Dermis blood vessel endothelial cell (primary cell): Measurements from ENCODE around the gene BTBD16. TPM values are rescaled to one million over a fixed set of nuclear protein-coding genes. Genes with fewer than 3 reads are reported as not detected.

Experiments used
- DNase-seq: peaks from one replicate; pipeline ENCODE4 v3.0.0; 2010
- total RNA-seq: library from RNA; depleted of rRNA; stranded (reverse); fragments of >200 nt; gene quantifications from 2 replicates; pipeline ENCODE4 v1.2.3, GENCODE V29; 2014

BTBD16 gene
- total RNA-seq, 1 donor from 2014 or later = not detected

- DNase-seq = peak; percentile 39
Measured at GRCh38 chr10:122276611-122277208, 5.6 kb downstream of the BTBD16 start.

GRCh38 chr10:122277526-122278136 is 6.5 kb downstream of the BTBD16 start:
- DNase-seq = no peak

DNA sequence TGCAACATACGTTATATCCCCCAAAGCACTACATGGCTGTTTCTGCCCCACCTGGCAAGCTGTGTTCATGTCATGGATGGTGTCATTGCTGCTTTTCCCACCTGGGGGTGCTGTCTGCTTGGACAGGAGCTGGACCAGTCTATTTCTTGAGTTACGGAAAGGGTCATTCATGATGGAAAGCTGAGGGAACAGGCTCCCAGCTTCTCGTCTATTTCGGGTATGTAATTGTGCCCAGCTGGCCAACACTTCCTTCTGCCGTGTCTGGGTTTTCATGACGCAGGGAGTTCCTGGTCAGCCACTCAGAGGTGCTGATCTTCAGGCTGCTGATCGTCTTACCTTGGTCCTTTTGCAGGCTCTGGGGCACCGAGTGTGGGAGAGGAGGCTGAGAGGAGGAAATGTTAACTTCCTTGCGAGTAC is 8.6 kb downstream of the BTBD16 start:
- peak; percentile 85 for DNase-seq

- DNase-seq = no peak
Measured at GRCh38 chr10:122280156-122280555, 9.1 kb downstream of the BTBD16 start.

DNA sequence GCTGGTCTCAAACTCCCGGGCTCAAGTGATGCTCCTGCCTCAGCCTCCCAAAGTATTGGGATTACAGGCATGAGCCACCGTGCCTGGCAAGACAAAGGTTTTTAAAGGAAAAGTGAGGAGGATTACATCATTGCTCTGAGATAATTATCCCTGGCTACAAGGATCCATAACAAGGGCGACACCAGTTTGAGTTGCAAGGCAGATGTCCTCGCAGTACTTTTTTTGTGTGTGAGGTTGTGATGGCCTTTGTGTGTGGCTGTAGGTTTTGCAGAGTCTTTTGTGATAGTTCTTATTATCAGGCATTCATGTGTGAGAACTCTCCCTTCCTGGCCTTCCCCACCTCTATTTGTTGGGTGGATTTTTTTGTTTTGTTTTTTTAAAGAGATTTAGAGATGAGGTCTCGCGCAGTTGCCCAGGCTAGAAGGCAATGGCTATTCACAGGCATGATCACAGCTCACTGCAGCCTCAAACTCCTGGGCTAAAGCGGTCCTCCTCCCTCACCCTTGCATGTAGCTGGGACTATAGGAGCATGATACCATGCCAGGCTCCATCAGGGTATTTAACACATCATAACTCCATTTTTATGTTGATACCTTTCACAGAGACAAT is 10.0 kb downstream of the BTBD16 start:
- DNase-seq = no peak

DNA sequence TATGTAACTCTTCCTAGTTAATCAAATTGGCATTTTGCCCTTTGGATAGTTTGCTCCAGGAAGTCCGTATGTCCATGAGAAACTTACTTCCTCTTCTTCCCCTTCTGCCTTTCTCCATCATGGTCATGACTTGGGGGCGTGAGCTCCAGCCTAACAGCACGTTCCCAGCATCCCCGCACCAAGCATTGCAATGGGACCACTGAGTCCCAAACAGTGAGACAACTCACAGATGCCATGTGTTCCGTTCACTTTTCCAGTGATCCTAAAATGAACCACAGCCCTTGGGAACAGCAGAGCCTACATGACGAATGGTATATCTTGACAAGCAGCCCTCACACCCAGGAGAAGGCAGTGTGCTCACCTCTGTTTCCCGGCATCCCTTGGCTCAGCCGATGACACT is 10.7 kb downstream of the BTBD16 start:
- DNase-seq = no peak

GRCh38 chr10:122282253-122282671 is 11.2 kb downstream of the BTBD16 start:
- DNase-seq = no peak

DNA sequence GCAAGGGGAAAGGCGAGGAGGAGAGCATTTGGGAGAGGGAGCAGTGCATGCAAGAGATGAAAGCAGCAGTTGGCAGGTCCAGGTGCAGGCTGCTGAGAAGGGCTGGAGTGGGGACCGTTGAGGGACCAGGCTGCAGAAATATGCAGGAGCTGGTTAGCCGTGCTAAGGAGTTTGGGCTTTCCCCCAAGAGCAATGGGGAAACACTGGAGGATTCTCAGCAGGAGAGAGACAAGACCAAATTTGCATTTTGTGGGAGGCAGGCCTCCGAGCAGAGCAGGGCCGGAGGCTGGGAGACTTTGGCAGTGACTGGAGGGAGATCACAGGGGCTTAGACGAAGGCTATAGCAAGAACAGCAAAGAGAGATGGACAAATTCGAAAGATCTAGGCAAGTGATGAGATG is 11.8 kb downstream of the BTBD16 start:
- no peak for DNase-seq

DNA sequence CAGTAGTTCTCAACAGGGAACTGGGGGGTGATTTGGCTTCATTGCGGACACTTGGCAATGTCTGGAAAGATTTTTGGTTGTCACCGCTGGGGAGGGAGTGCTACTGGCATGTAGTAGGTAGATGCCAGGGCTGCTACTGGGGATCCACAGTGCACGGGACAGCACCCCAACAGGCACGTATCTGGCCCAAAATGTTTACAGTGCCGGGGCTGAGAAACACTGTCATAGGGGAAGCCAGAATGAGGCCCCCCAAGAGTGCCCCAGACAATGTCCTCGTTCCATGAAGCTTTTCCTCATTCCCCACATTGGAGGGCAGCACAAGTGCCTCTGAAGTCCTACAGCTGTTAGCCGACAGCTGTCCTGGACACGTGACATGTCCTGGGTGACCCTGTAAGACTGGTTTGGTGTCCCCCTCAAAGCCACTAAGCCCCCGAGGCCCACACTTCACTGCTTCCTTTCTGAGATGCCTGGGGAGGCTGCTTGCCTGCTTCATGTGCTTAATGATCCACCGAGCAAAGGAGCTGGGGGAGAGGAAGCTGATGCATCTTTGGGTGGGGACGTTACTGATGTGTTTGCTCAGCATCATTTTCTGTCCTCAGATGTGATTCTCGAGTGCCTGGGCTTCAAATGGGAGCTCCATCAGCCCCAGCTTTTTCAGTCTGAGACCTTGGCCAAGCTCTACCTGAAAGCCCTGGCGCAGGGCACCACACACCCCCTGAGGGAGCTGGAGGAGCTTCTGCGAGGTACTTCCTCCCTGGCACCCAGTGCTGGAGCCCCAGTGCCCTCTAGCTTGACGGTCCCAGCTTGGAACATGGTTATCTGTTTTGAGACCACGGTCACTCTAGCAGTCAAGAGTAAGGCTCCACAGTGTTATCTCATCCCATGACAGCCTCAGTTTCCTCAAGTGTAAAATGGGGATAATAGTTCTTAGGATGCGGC is 14.7 kb downstream of the BTBD16 start:
- no peak for DNase-seq

GRCh38 chr10:122286867-122287266 is 15.8 kb downstream of the BTBD16 start:
- DNase-seq = peak; percentile 9

GRCh38 chr10:122287570-122287969 is 16.5 kb downstream of the BTBD16 start:
- no peak for DNase-seq

GRCh38 chr10:122288262-122288661 is 17.2 kb downstream of the BTBD16 start:
- no peak for DNase-seq

- no peak for DNase-seq
Measured at GRCh38 chr10:122288917-122289316, 17.8 kb downstream of the BTBD16 start.

DNA sequence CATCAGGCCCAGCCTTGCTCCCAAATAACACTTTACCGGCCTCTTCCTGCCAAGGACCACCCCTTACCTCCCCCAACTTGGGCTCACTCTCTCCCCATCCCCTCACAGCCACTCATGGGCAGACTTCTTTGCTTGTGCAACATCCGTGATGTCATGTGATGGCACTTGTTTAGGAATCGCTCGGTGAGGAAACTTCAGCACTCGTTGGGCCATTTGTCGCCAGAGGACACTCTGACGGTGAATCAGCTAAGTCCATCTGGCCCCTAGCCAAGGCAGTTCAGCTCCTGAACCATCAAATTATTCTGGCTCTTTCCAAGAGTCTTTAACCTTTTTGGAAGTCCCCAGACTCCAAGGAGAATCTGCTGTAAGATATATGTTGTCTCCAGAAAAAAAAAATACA is 19.2 kb downstream of the BTBD16 start:
- no peak for DNase-seq

DNA sequence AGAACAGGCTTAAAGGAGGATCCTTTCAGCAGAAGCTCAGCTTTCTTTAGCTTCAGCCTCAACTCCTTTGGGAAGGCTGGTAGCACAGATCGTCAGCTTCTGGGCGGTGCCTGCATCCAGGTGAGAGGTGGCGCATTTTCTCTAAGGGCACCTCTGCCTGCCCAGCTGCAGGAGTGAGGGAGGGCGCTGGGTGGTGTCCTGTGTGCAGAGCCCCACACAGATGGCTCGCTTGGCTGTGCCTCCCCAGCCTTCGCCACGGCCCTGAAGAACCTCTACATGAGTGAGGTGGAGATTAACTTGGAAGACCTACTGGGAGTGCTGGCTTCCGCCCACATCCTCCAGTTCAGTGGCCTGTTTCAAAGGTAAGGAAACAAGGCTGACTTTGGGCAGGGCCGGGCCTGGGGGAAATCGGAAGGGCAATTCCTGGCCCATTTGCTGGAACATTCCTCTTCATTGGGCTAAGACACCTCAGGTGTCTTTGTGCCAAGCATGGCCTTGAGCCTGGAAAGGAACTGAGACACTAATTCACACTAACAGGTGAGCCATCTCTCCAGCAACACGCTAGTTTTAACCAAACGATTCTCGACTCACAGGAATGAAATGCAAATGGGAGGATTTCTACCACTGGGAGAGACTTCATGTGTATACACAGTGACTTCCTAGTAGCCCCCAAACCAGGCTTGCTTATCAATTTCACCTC is 19.9 kb downstream of the BTBD16 start:
- DNase-seq = no peak

DNA sequence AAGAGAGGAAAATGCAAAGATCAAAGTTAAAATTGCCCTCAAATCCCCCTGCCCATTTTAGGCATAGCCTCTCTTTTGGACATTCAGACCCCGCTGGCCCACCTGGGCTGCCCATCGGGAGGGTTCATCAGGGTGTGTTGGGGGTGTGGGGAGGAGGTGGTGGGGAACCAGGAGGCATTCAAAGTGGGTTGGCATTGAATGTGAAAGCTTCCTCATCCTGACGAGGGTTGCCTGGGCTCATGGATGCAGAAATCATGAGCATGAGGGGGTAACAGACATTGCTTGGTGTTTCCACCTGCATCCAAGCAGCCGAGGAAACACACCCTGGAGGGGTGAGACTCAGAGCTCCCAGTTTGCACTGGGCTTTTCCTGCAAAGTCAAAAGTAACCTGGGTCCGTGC is 20.6 kb downstream of the BTBD16 start:
- DNase-seq = no peak

GRCh38 chr10:122292376-122292775 is 21.3 kb downstream of the BTBD16 start:
- DNase-seq = no peak

DNA sequence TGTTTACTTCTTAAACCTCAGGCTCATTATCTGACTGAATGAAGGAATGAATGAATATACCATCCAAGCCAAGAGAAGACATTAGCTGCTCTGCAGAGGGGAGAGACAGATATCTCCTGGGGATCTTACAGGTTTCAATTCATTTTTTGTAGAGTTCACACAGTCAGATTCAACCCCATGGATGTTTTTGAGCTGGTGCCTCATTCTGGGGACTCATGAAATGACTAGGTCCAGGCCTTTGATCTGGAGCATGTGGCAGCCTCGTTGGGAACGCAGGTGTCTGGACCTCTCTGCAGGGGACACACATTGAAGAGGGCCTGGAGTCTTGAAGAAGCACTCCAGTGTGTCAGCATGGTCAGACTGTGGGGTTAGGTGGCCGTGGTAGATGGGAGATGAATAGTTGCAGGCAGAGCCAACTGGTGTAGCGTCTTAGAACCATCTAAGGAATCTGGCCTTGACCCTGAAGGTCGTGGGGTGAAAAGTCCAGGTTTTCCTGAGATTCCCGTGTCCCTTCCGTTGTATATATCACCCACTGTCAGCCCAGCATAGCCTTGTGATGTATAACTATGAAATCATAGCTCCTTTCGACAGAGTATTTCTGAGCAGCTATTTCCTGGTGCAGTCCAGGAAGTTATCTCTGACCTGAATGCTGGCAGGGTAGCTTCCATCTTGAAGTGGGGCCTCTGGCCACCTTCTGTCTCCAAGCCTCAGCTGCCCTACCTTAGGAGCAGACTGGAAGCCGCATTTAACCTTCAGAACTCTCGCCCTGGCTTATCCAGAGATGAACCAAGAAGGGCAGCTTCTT is 22.3 kb downstream of the BTBD16 start:
- DNase-seq = no peak

DNA sequence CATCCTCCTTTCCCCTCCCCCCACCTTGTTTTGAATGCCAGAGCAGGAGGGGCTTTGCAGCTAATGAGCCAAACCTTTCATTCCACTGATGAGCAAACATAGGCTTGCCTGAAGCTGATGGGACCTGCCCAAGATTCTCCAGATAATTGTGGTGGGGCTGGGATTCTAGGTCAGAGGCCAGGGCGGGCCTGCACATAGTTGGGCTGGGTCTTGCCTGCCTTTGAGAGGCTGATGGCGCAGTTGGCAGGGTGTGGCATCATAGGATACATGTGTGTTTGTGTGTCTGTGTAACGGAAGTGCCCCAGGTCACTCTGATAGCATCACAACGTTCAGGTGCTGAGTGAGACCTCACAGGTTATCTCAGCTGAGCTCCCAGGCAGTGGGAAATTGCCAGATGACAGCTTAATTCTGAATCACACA is 22.9 kb downstream of the BTBD16 start:
- no peak for DNase-seq

- DNase-seq = no peak
Measured at GRCh38 chr10:122294511-122295450, 23.7 kb downstream of the BTBD16 start.

DNA sequence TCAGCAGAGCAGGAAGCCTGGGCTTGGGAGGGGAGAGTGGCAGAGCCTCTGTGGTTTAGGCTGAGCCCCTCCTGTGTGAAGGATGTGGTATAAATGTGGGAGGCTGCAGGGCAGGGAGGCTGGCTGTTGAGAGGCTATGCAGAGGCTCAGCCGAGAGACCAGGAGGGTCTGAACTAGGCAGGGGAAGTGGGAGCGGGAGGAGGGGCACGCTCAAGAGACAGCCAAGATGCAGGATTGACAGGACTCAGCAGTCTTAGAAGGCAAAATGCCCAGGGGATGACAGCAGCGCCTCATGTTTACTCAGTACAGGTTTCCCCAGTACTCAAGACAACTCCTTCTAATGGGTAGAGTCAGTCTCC is 24.3 kb downstream of the BTBD16 start:
- DNase-seq = no peak
